Tibial artery (tissue), 4 donors: ENCODE results near the gene IL15RA.

ENCODE experiments used
- DNase-seq, 2 donors: peaks; one replicate each; pipeline ENCODE4 v3.0.0-alpha.2; 2019
- H3K27ac ChIP-seq, 2 donors: fragments of 200-600 bp; sonication (generic) in 1 of 2; 1 replicate in 1 of 2; 2 replicates in 1 of 2; pipeline ENCODE4 v1.5.1; 2018 to 2019; ENCODE audit warnings: mild to moderate bottlenecking in 1 of 2
- H3K27me3 ChIP-seq, 2 donors: fragments of 200-600 bp; sonication (generic) in 1 of 2; one replicate each; pipeline versions ENCODE4 v1.5.1 to v1.6.0; 2016 to 2019
- H3K36me3 ChIP-seq, 3 donors: fragments of 200-600 bp; sonication (generic) in 2 of 3; one replicate each; pipeline ENCODE4 v1.5.1; 2016 to 2019; ENCODE audit warnings: mild to moderate bottlenecking in 2 of 3
- H3K4me1 ChIP-seq, 4 donors: fragments of 200-600 bp; sonication (generic) in 2 of 4; 1 replicate in 3 of 4; 2 replicates in 1 of 4; pipeline ENCODE4 v1.5.1; 2016 to 2019
- H3K4me3 ChIP-seq, 2 donors: fragments of 200-600 bp; sonication (generic) in 1 of 2; 1 replicate in 1 of 2; 2 replicates in 1 of 2; pipeline ENCODE4 v1.5.1; 2018 to 2019; ENCODE audit warnings: mild to moderate bottlenecking in 2 of 2
- H3K9me3 ChIP-seq, 3 donors: fragments of 200-600 bp; sonication (generic) in 1 of 3; one replicate each; pipeline ENCODE4 v1.5.1; 2016 to 2019
- intact Hi-C: fragments of 100-400 bp; cut with DNase I; formaldehyde crosslinking; loops from one replicate; pipeline ENCODE4 v1.15.0; 2023; ENCODE audit warnings: low total_unique reads
- TF ChIP-seq, protein P1 (sequence below), 2 experiments: fragments of 200-600 bp in 1 of 2; fragments of 450-650 bp in 1 of 2; IDR thresholded peaks; one replicate each; pipeline ENCODE4 v1.5.1; 2017 to 2019; ENCODE audit warnings: antibody characterized with exemption in 2 of 2, mild to moderate bottlenecking in 1 of 2, moderate library complexity in 1 of 2

The IL15RA gene

DNA sequence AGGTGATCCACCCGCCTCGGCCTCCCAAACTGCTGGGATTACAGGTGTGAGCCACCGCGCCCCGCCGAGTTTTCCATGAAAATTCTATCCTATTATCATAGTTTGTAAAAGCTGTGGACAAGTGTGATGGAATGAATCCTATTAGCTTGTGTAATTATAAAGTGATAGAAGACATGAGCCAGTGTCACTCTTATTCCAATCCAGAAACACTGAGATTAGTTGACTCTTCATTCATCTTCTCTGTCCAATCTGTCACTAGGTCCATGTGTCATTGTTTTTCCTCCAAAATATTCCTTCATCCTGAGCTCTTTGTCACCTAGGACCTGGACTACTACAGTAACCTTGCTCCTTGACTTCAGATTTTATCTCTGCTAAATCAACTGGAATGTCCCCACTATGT, 73.8 kb downstream of the IL15RA start:
- no peak for DNase-seq
- Histone ChIP-seq H3K4me3 (no peak overlapping the region), H3K36me3 (peaks cover 9 to 24% (median 11%) of the 10 kb centered on the region in 3 donors), H3K9me3 (no peaks in the 10 kb centered on the region), H3K4me1 (no peaks in the 10 kb centered on the region), H3K27me3 (no peaks in the 10 kb centered on the region), H3K27ac (no peak overlapping the region)
- TF ChIP-seq, protein P1, sequence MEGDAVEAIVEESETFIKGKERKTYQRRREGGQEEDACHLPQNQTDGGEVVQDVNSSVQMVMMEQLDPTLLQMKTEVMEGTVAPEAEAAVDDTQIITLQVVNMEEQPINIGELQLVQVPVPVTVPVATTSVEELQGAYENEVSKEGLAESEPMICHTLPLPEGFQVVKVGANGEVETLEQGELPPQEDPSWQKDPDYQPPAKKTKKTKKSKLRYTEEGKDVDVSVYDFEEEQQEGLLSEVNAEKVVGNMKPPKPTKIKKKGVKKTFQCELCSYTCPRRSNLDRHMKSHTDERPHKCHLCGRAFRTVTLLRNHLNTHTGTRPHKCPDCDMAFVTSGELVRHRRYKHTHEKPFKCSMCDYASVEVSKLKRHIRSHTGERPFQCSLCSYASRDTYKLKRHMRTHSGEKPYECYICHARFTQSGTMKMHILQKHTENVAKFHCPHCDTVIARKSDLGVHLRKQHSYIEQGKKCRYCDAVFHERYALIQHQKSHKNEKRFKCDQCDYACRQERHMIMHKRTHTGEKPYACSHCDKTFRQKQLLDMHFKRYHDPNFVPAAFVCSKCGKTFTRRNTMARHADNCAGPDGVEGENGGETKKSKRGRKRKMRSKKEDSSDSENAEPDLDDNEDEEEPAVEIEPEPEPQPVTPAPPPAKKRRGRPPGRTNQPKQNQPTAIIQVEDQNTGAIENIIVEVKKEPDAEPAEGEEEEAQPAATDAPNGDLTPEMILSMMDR (IDR thresholded peaks at IDR 0.05) = no peak
- intact Hi-C loops = no loop called here

DNA sequence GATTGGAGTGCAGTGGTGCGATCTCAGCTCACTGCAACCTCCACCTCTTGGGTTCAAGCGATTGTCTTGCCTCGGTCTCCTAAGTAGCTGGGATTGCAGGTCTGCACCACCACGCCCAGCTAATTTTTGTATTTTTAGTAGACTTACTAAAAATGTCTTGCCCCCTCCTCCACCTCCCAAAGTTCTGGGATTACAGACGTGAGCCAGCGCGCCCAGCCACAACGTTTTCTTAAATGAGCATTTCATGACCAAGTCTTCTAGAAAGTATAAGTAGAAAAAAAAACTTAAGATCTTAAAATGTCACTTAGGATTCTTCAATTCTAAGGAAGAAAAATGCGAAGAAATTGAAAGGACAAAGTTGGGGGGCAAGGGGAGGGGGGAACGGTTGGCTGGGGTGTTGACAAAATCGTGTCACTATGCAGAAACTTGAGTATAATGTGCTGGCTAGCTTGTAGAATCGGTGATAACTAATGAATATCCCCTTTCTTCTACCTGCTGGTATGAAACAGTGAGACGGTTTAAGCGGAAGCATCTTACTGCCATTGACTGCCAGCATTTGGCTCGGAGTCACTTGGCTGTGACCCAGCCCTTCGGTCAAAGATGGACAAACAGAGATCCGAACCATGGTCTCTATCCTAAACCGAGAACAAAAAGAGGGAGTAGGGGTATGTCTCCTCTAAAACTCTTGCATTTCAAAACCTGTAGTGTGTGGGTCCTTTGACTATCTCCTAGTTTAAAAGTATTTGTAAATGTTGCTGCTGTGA, 74.7 kb downstream of the IL15RA start:
- no peaks in the 10 kb centered on the region for H3K9me3 ChIP-seq
- TF ChIP-seq, protein P1 (IDR thresholded peaks at IDR 0.05) = no peak
- peaks cover 10 to 18% (median 17%) of the 10 kb centered on the region in 3 donors for H3K36me3 ChIP-seq
- intact Hi-C loops = no loop called here
- H3K4me1 ChIP-seq = no peaks in the 10 kb centered on the region
- no peak overlapping the region for H3K4me3 ChIP-seq
- DNase-seq = peak in 1 of 2 donors; percentile 24
- no peak overlapping the region for H3K27ac ChIP-seq
- H3K27me3 ChIP-seq = no peaks in the 10 kb centered on the region
